ENCODE results near the gene PCBP3.
"Not testable (repeated sequence)": the region's sequence is repeated elsewhere in the genome, so short reads cannot be mapped to it uniquely, and the experiment has no call there.

PCBP3 gene

DNA sequence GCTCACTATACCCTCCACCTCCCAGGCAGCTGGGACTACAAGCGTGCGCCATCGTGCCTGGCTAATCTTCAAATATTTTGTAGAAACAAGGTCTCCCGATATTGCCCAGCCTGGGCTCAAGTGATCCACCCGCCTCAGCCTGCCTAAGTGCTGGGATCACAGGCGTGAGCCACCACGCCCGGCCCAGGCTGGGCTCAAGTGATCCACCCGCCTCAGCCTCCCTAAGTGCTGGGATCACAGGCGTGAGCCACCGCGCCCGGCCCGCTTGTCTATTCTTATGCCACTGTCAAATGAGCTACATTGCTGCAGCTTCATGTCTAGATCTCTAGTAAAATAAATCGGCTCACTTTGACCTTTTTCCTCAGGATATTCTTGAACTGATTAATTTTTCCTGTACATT is 230.3 kb downstream of the PCBP3 start:
- no peak for DNase-seq (ENCODE audit: low read depth, low spot score)

DNA sequence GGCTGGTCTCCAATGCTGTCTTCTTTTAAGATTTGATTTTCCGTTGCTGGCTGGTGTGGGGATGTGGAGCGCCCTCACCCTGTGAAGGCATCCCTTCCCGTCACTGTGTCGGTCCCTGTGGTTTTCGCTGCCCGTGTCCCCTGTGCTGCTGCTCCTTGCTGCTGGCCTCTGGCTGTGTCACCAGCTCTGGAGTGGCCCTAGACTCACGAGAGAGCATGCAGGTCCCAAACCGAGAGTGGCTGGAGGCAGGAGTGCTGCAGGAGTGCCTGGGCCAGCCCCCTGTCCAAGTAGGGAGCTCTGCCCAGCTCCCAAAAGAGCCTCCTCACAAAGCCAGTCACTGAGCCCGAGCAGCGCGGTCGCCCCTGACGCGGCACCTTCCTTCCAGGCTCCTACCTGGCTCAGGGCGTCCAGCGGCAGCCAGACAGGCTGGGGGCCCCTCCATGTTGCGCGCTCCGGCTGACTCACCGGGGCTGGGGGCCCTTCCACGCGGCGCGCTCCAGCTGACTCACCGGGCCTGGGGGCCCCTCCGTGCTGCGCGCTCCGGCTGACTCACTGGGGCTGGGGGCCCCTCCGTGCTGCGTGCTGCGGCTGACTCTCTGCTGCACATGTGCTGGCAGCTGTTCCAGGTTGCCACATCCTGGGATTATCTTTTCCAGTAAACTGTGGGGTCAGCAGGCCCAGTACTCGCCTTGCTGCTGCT is 231.3 kb downstream of the PCBP3 start:
- peak; percentile 83 for DNase-seq (ENCODE audit: low read depth, low spot score)

GRCh38 chr21:45875416-45875760 is 231.9 kb downstream of the PCBP3 start:
- DNase-seq (ENCODE audit: low read depth, low spot score) = no peak

DNA sequence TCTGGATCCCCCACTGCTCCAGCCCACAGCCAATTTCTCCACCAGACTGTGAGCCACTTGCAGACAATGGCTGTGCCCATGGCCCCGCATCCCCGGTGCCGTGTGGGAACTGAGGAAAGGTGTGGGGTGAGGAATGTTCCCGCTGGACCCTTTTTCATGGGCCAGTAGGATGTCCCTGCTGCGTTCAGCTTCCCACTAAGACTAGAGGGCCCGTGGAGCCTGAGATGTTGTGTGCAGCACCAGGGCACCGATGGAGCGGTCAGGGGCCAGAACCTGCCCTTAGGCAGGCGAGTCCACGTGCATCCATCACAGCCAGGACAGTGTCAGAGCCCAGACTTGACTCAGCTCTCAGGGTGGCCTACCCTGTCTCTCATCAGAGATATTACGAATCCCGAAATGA is 232.4 kb downstream of the PCBP3 start:
- DNase-seq (ENCODE audit: low read depth, low spot score) = no peak

DNA sequence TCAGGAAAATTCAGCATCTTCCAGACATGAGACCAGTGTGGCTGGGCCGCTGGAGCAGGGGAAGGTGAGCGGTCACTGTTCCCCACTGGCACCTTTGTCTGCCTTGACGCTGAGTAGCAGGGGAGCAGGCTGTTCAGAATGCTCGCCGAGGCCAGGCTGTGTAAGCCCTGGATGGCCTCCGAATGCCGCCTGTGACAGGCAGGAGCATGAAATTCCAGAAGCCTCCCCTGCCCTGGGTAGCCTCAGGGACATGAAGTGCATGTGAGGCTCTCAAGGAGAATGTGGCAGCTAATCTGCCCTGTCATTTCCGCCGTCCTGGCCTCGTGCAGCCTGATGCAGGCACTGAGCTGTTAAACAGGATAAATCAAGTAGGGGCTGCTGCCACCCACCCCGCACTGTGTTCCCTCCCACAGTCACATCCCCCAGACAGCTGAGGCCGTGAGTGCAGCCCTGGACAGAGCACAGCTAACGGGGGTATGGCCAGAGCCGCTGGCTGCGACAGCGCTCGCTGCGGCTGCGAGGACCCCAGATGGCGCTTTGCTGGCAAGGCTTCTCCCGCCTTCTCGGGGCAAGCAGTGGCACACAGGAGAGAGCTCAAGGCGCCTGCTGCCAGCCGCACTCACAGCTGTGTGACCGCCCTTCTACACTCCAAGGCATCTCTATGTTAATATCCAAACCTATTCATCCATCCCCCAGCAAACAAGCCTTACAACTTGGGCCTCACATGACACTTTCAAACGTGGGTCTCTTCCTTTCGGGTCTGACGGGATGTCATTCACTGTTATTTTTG is 233.1 kb downstream of the PCBP3 start:
- peak; percentile 85 for DNase-seq (ENCODE audit: low read depth, low spot score)

DNA sequence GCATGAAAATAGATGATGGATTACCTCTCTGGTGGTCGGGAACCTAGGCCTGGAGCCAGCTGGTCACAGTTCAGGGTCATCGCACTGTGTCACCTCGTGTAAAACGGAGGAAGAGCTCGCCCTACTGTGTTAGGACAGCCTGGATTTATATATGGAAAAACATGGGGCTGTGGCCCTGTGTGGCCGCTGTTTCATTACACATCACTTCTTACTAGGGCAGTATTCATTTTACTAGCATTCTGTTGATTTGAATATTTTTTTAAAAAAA is 233.6 kb downstream of the PCBP3 start:
- no peak for DNase-seq (ENCODE audit: low read depth, low spot score)

DNA sequence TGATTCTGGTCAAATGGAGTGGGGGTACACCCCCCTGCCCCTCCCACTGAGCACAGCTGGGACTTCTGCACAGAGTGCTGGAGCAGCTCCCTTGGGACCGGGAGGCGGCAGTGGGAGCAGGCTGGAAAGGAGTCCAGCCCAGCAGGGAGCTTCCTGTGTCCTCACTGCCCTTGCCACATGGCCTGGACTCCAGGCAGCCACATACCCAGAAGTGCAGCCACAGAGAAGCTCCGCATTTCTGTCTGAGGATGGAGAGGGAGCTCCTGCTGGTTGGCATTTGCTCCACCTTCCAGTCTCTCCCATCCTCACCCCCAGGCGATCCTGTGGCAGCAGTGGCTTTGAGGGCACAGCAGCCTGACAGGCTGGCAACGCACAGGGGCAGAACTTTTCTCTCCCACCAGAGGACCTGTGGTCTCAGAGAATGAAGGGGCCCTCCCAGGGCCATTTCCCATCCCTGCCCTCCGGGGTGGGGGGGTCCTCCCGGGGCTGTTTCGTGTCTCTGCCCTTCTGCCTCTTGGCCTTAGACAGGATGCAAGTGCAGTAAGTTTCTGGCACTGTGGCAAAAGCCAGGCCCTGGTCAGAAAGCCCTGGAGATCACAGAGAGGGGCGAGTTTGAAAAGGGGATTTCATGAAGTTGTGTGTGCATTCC is 234.4 kb downstream of the PCBP3 start:
- no peak for DNase-seq (ENCODE audit: low read depth, low spot score)

- peak; percentile 83 for DNase-seq (ENCODE audit: low read depth, low spot score)
These were observed 236.9 kb downstream of the PCBP3 start for GRCh38 chr21:45880097-45881068.

GRCh38 chr21:45882645-45883044 is 239.1 kb downstream of the PCBP3 start:
- no peak for DNase-seq (ENCODE audit: low read depth, low spot score)

GRCh38 chr21:45883090-45883489 is 239.6 kb downstream of the PCBP3 start:
- DNase-seq (ENCODE audit: low read depth, low spot score) = no peak

- DNase-seq (ENCODE audit: low read depth, low spot score) = no peak
These were observed 242.0 kb downstream of the PCBP3 start for GRCh38 chr21:45885597-45885929.

DNA sequence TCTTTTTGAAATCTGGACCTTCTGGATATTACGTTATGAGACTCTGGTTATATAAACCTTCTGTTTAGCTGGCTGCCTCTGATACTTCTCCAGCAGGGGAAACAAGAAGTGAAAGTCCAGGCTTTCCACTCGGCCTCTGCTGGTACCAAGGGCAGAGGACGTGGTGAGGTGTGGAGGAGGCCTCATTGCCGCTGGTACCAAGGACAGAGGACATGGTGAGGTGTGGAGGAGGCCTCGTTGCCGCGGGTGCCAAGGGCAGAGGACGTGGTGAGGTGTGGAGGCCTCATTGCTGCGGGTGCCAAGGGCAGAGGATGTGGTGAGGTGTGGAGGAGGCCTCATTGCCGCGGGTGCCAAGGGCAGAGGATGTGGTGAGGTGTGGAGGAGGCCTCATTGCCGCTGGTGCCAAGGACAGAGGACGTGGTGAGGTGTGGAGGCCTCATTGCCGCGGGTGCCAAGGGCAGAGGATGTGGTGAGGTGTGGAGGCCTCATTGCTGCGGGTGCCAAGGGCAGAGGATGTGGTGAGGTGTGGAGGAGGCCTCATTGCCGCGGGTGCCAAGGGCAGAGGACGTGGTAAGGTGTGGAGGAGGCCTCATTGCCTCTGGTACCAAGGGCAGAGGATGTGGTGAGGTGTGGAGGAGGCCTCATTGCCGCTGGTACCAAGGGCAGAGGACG is 242.5 kb downstream of the PCBP3 start:
- DNase-seq (ENCODE audit: low read depth, low spot score) = not testable (repeated sequence)

DNA sequence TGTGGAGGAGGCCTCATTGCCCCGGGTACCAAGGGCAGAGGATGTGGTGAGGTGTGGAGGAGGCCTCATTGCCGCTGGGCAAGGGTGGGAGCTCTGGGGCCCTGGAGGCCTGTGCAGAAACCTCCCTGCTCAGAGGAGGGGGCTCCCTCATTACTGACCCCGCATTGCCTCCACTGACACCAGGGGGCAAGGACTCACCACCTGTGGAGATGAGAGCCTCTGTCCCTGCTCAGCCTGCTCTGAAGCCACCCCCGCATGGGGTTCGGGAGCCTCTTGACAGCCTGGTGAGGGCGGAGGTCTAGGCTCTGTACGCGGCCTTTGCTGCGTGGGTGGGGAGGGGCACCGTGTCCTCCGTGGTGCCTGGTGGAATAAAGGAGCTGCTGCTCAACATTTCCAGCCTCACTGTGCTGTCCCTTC is 243.1 kb downstream of the PCBP3 start:
- DNase-seq (ENCODE audit: low read depth, low spot score) = no peak

DNA sequence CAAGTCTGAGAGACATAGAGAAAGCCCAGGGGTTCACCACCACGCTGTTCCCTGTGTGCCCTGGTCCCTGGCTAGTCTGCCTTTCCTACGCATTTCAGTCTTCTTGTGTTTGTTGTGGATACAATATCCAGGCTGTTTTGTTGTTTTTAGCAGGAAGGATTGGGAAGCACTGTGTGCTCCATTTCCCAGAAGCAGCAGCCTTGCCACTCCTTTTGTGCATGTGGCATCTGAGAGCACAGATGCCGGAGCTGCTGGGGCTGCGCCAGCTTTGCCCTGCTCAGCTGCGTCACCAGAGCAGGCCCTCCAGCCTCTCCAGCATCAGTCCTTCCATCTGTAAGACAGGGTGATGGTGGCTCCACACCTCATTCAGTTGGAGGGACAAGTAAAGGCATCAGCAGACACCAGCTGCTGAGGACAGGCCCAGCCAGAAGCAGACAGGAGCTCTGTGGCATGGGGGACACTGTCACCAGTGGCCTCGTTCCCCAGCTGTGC is 243.6 kb downstream of the PCBP3 start:
- DNase-seq (ENCODE audit: low read depth, low spot score) = no peak

GRCh38 chr21:45887788-45888187 is 244.3 kb downstream of the PCBP3 start:
- DNase-seq (ENCODE audit: low read depth, low spot score) = no peak

- no peak for DNase-seq (ENCODE audit: low read depth, low spot score)
These were observed 245.0 kb downstream of the PCBP3 start for GRCh38 chr21:45888386-45889009.

- DNase-seq (ENCODE audit: low read depth, low spot score) = no peak
These were observed 245.7 kb downstream of the PCBP3 start for GRCh38 chr21:45889256-45889655.

DNA sequence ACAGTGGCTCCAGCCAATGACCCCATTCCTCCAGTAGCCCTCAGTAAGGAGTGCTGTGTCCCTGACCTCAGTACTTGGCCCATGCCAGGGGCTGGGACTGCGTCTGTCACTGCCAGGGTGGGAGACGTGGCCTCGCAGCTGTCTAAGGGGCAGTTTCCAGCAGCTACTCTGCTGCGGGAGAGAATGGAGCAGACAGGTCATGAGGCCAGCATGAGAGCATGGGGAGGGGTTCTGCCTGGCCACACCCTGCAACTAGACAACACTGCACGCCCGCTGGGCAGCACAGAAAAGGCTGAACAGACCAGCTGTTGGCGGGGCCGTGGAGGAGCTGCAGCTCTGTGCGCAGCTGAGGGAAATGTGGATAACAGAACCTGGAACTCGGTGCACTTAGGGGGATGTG is 246.4 kb downstream of the PCBP3 start:
- DNase-seq (ENCODE audit: low read depth, low spot score) = peak; percentile 61

GRCh38 chr21:45891388-45892155 is 248.0 kb downstream of the PCBP3 start:
- peak; percentile 53 for DNase-seq (ENCODE audit: low read depth, low spot score)
